H1 (cell line): ENCODE data around the gene RAB29.

Experiments used
- CTCF ChIP-seq, 3 experiments: IDR thresholded peaks; 1 replicate in 2 of 3; 2 replicates in 1 of 3; pipeline versions ENCODE4 v1.5.1 to v1.6.1; 2011; ENCODE audit warnings: low read length in 3 of 3, mild to moderate bottlenecking in 3 of 3, inconsistent platforms in 2 of 3, low read depth in 1 of 3, moderate library complexity in 1 of 3; ENCODE audit not compliant: insufficient read depth in 1 of 3; ENCODE audit errors: control extremely low read depth in 1 of 3
- EP300 ChIP-seq, 2 experiments: IDR thresholded peaks; 1 replicate in 1 of 2; 2 replicates in 1 of 2; pipeline ENCODE4 v1.6.1; 2011 to 2012; ENCODE audit warnings: low read depth in 2 of 2, low read length in 2 of 2, mild to moderate bottlenecking in 2 of 2, borderline replicate concordance in 1 of 2, inconsistent platforms in 1 of 2, moderate library complexity in 1 of 2
- PHF8 ChIP-seq: fragments of 200-600 bp; sonication (generic); conservative IDR thresholded peaks from 2 replicates; pipeline ENCODE4 v1.7.1; 2012; ENCODE audit warnings: low read depth, mild to moderate bottlenecking, inconsistent platforms, low read length, moderate library complexity
- POLR2A ChIP-seq, 2 experiments: IDR thresholded peaks; 1 replicate in 1 of 2; 2 replicates in 1 of 2; pipeline ENCODE4 v1.6.1; 2011; ENCODE audit warnings: low read depth in 2 of 2, low read length in 2 of 2, mild to moderate bottlenecking in 2 of 2; ENCODE audit errors: control extremely low read depth in 1 of 2
- RAD21 ChIP-seq, 2 experiments: IDR thresholded peaks in 1 of 2; conservative IDR thresholded peaks in 1 of 2; 2 replicates each; pipeline ENCODE4 v1.6.1; 2011; ENCODE audit warnings: low read depth in 2 of 2, low read length in 2 of 2, improper control_type of control experiment in 1 of 2, inconsistent platforms in 1 of 2, mild to moderate bottlenecking in 1 of 2, moderate library complexity in 1 of 2
- TAF1 ChIP-seq: IDR thresholded peaks from 2 replicates; pipeline ENCODE4 v1.6.1; 2011; ENCODE audit warnings: mild to moderate bottlenecking, low read depth, low read length
- YY1 ChIP-seq: IDR thresholded peaks from 2 replicates; pipeline ENCODE4 v1.6.1; 2011; ENCODE audit warnings: low read depth, mild to moderate bottlenecking, low read length
- ZNF274 ChIP-seq: IDR thresholded peaks from 2 replicates; pipeline ENCODE4 v1.7.0; 2012; ENCODE audit warnings: low read length, borderline replicate concordance; ENCODE audit errors: extremely low read depth

- TF ChIP-seq TAF1 (no peak), ZNF274 (no peak), YY1 (no peak), RAD21 (IDR thresholded peaks at IDR 0.05 in 1 of 2, conservative IDR thresholded peaks at IDR 0.05 in 1 of 2; ENCODE audit: low read depth in 2 of 2, low read length in 2 of 2) (no peak), EP300 (IDR thresholded peaks at IDR 0.05; ENCODE audit: borderline replicate concordance in 1 of 2, low read depth in 2 of 2, low read length in 2 of 2) (no peak), PHF8 (no peak), CTCF (IDR thresholded peaks at IDR 0.05; ENCODE audit: control extremely low read depth in 1 of 3, insufficient read depth in 1 of 3, low read depth in 1 of 3, low read length in 3 of 3) (no peak), POLR2A (IDR thresholded peaks at IDR 0.05; ENCODE audit: control extremely low read depth in 1 of 2, low read depth in 2 of 2, low read length in 2 of 2) (no peak)
Observed at GRCh38 chr1:205760606-205761005, 14.7 kb downstream of the RAB29 start.
